ENCODE measurements around the gene FILIP1L. TPM values are rescaled to one million over a fixed set of nuclear protein-coding genes. Genes with fewer than 3 reads are reported as not detected.

The FILIP1L gene
- total RNA-seq, 1 experiment from 2014 or later = 0.07 TPM

DNA sequence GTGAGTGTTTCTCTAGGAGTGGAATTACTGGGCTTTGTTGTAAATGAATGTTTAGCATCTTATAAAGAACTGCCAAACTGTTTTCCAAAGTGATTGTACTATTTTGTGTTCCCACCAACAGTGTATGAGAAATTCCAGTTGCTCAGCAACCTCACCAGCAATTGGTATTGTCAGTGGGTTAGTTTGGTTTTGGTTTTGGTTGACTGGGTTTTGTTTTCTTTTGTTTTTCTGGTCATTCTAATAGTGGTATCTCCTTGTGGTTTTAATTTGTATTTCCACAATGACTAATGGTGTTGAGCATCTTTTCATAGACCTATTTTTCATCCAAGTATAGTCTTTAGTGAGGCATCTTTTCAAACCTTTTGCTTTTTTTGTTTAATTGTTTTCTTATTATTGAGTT lies 27.1 kb downstream of the FILIP1L start:
- Mint-ChIP-seq H3K27me3 (ENCODE audit: low read depth) (no peaks in the 10 kb centered on the region), H3K9me3 (no peaks in the 10 kb centered on the region), H3K27ac (peak overlapping the region in 1 of 3 experiments; percentile 6; a peak in 1 of 7 replicates), H3K36me3 (ENCODE audit: insufficient read depth in 1 of 3, low read depth in 3 of 3) (no peaks in the 10 kb centered on the region), H3K4me1 (peaks cover 28 to 34% of the 10 kb centered on the region in 2 experiments), H3K4me3 (no peak overlapping the region)
- Histone ChIP-seq H3K27ac (ENCODE audit: insufficient read length, low read depth, low read length) (no peak overlapping the region), H2BK12ac (ENCODE audit: insufficient read length, low read depth, low read length) (no peak overlapping the region), H3K23ac (ENCODE audit: insufficient read length, low read depth, low read length) (no peak overlapping the region), H3K9me3 (ENCODE audit: control insufficient read depth, low read depth, low read length) (no peaks in the 10 kb centered on the region), H3K23me2 (ENCODE audit: insufficient read length, low read depth, low read length, poor library complexity, severe bottlenecking) (no peaks in the 10 kb centered on the region), H3K79me2 (ENCODE audit: insufficient read depth, low read length) (no peaks in the 10 kb centered on the region), H3K4ac (ENCODE audit: low read depth, low read length) (no peak overlapping the region), H4K20me1 (ENCODE audit: control insufficient read depth, insufficient read depth, insufficient read length) (no peaks in the 10 kb centered on the region), H2BK15ac (ENCODE audit: low read depth, low read length) (no peak overlapping the region), H2BK20ac (ENCODE audit: low read depth, low read length, poor library complexity, severe bottlenecking) (no peak overlapping the region), H2AK5ac (ENCODE audit: insufficient read length, low read length) (no peak overlapping the region), H2BK5ac (ENCODE audit: insufficient read length, low read length) (no peak overlapping the region), H3K14ac (ENCODE audit: insufficient read depth, low read length) (no peak overlapping the region), H4K5ac (ENCODE audit: insufficient read length, low read depth, low read length) (no peak overlapping the region), H3K18ac (ENCODE audit: insufficient read length, low read depth, low read length) (no peak overlapping the region), H3K4me2 (ENCODE audit: insufficient read depth, insufficient read length, low read length) (no peak overlapping the region), H3T11ph (ENCODE audit: low read length) (no peak overlapping the region), H3K4me1 (ENCODE audit: insufficient read depth, low read length) (peaks cover 6% of the 10 kb centered on the region; the same call in 1 of the 2 replicates), H3K56ac (ENCODE audit: insufficient read length, low read depth, low read length) (no peak overlapping the region), H4K91ac (ENCODE audit: insufficient read length, low read depth, low read length) (no peak overlapping the region), H2BK120ac (ENCODE audit: low read depth, low read length, poor library complexity, severe bottlenecking) (no peak overlapping the region), H4K8ac (replicated peaks; ENCODE audit: insufficient read length, low read depth, low read length) (no peak overlapping the region), H3K27me3 (ENCODE audit: insufficient read depth, low read length) (no peaks in the 10 kb centered on the region), H3K79me1 (ENCODE audit: insufficient read depth, low read depth, low read length, poor library complexity, severe bottlenecking) (no peaks in the 10 kb centered on the region), H2AFZ (ENCODE audit: low read length) (no peak overlapping the region), H3K9ac (ENCODE audit: extremely low read depth, insufficient read length, low read length) (no peak overlapping the region)
- DNase-seq = no peak
- TF ChIP-seq, protein P1, sequence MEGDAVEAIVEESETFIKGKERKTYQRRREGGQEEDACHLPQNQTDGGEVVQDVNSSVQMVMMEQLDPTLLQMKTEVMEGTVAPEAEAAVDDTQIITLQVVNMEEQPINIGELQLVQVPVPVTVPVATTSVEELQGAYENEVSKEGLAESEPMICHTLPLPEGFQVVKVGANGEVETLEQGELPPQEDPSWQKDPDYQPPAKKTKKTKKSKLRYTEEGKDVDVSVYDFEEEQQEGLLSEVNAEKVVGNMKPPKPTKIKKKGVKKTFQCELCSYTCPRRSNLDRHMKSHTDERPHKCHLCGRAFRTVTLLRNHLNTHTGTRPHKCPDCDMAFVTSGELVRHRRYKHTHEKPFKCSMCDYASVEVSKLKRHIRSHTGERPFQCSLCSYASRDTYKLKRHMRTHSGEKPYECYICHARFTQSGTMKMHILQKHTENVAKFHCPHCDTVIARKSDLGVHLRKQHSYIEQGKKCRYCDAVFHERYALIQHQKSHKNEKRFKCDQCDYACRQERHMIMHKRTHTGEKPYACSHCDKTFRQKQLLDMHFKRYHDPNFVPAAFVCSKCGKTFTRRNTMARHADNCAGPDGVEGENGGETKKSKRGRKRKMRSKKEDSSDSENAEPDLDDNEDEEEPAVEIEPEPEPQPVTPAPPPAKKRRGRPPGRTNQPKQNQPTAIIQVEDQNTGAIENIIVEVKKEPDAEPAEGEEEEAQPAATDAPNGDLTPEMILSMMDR (conservative IDR thresholded peaks at IDR 0.05) = no peak
